B cell (primary cell): Measurements from ENCODE around the gene DDX24. TPM values are rescaled to one million over a fixed set of nuclear protein-coding genes. Genes with fewer than 3 reads are reported as not detected.

Experiments used
- ATAC-seq: fragments of 200-7000 bp; cut with Tn5 transposase; one replicate; pipeline ENCODE4 v1.10.0; 2021; ENCODE audit warnings: low read depth, mild to moderate bottlenecking, moderate number of reproducible peaks, moderate library complexity
- CTCF ChIA-PET: fragments of 350-600 bp; sonication (Branson Sonifier 250); formaldehyde crosslinking; loops from one replicate; lab custom pipeline; 2021; ENCODE audit warnings: antibody characterized with exemption, inconsistent platforms; lab: Charles Lee
- POLR2A ChIA-PET: fragments of 350-600 bp; sonication (Branson Sonifier 250); formaldehyde crosslinking; loops from one replicate; lab custom pipeline; 2021; ENCODE audit warnings: antibody characterized with exemption; lab: Charles Lee
- DNase-seq: peaks from one replicate; pipeline ENCODE4 v3.0.0; 2013
- H2AFZ ChIP-seq: 2 replicates; pipeline ENCODE4 v1.6.1; 2012; ENCODE audit warnings: mild to moderate bottlenecking, low read depth, low read length; ENCODE audit not compliant: insufficient read depth, poor library complexity, severe bottlenecking
- H3K27ac ChIP-seq, 2 donors: 1 replicate in 1 of 2; 2 replicates in 1 of 2; pipeline ENCODE4 v1.5.1; 2012 to 2013; ENCODE audit warnings: low read length in 2 of 2, mild to moderate bottlenecking in 2 of 2, moderate library complexity in 1 of 2
- H3K27me3 ChIP-seq, 4 experiments: fragments of 200-600 bp in 1 of 4; sonication (generic) in 1 of 4; replicated peaks in 1 of 4; 1 replicate in 2 of 4; 2 replicates in 2 of 4; pipeline versions ENCODE4 v1.6.1 to v1.7.0; 2013 to 2016; ENCODE audit warnings: low read length in 3 of 4, mild to moderate bottlenecking in 2 of 4, mixed read lengths in 1 of 4, moderate library complexity in 1 of 4; ENCODE audit not compliant: insufficient read depth in 4 of 4, control insufficient read depth in 3 of 4; ENCODE audit errors: control extremely low read depth in 1 of 4
- H3K36me3 ChIP-seq, 2 experiments: replicated peaks in 1 of 2; 1 replicate in 1 of 2; 2 replicates in 1 of 2; pipeline versions ENCODE4 v1.6.1 to v1.7.1; 2013; ENCODE audit warnings: low read length in 1 of 2; ENCODE audit not compliant: insufficient read depth in 2 of 2, control insufficient read depth in 1 of 2; ENCODE audit errors: control extremely low read depth in 1 of 2, extremely low read depth in 1 of 2
- H3K4me1 ChIP-seq, 2 donors: fragments of 200-600 bp in 1 of 2; sonication (generic) in 1 of 2; 1 replicate in 1 of 2; 2 replicates in 1 of 2; pipeline versions ENCODE4 v1.5.1 to v1.6.1; 2013 to 2017; ENCODE audit warnings: low read length in 2 of 2; ENCODE audit not compliant: control insufficient read depth in 2 of 2, insufficient read depth in 2 of 2
- H3K4me2 ChIP-seq: replicated peaks from 2 replicates; pipeline ENCODE3; 2012; ENCODE audit warnings: mild to moderate bottlenecking, low read depth, low read length; ENCODE audit not compliant: poor library complexity, severe bottlenecking
- H3K4me3 ChIP-seq, 5 experiments: fragments of 200-600 bp in 1 of 5; sonication (generic) in 1 of 5; 1 replicate in 3 of 5; 2 replicates in 2 of 5; pipeline versions ENCODE4 v1.5.1 to v1.7.0; 2011 to 2016; ENCODE audit warnings: low read length in 4 of 5, mild to moderate bottlenecking in 4 of 5, low read depth in 2 of 5, control low read depth in 1 of 5, moderate library complexity in 1 of 5; ENCODE audit not compliant: insufficient read depth in 1 of 5; ENCODE audit errors: control extremely low read depth in 1 of 5, extremely low read depth in 1 of 5
- H3K79me2 ChIP-seq: fragments of 200-600 bp; sonication (generic); one replicate; pipeline ENCODE4 v1.6.0; 2016; ENCODE audit warnings: low read length; ENCODE audit not compliant: control insufficient read depth, insufficient read depth
- H3K9ac ChIP-seq: fragments of 200-600 bp; sonication (generic); 2 replicates; pipeline ENCODE4 v1.6.1; 2017; ENCODE audit warnings: mild to moderate bottlenecking, low read length, moderate library complexity
- H3K9me3 ChIP-seq, 3 donors: one replicate each; pipeline versions ENCODE4 v1.6.1 to v1.7.1; 2013; ENCODE audit warnings: low read length in 2 of 3; ENCODE audit not compliant: control insufficient read depth in 2 of 3, insufficient read depth in 1 of 3; ENCODE audit errors: control extremely low read depth in 1 of 3
- H4K20me1 ChIP-seq: 2 replicates; pipeline ENCODE4 v1.6.0; 2012; ENCODE audit warnings: mild to moderate bottlenecking, low read length; ENCODE audit not compliant: insufficient read depth, control insufficient read depth, poor library complexity, severe bottlenecking
- H3K27ac Mint-ChIP-seq: one replicate; pipeline ENCODE4 v1.8.0; 2021; ENCODE audit warnings: mixed read lengths
- H3K27me3 Mint-ChIP-seq: one replicate; pipeline ENCODE4 v1.8.0; 2021; ENCODE audit warnings: mixed read lengths
- H3K4me1 Mint-ChIP-seq: one replicate; pipeline ENCODE4 v1.8.0; 2021; ENCODE audit warnings: mixed read lengths
- H3K4me3 Mint-ChIP-seq: one replicate; pipeline ENCODE4 v1.8.0; 2021; ENCODE audit warnings: mixed read lengths
- H3K9me3 Mint-ChIP-seq: one replicate; pipeline ENCODE4 v1.8.0; 2022; ENCODE audit warnings: mixed read lengths; ENCODE audit not compliant: insufficient read depth
- EZH2 ChIP-seq: IDR thresholded peaks from 2 replicates; pipeline ENCODE4 v1.6.1; 2012; ENCODE audit warnings: borderline replicate concordance, low read depth, mild to moderate bottlenecking, moderate library complexity, low read length; ENCODE audit not compliant: insufficient read depth, poor library complexity, severe bottlenecking
- WGBS: methylation state at CpG from one replicate; pipeline ENCODE4 v1.1.5; 2013; ENCODE audit warnings: missing lambda C conversion rate; ENCODE audit not compliant: insufficient coverage; 5-methylcytosine and 5-hydroxymethylcytosine counted together
- intact Hi-C: fragments of 100-400 bp; cut with micrococcal nuclease; formaldehyde crosslinking; loops from one replicate; pipeline ENCODE4 v1.10.0; 2022
- polyA plus RNA-seq: library from polyadenylated mRNA; depleted of rRNA; stranded (reverse); fragments of >200 nt; gene quantifications from 2 replicates; pipeline ENCODE4 v1.2.3, GENCODE V29; 2012
- total RNA-seq, 2 donors: library from RNA; stranded (reverse); fragments of 120-200 nt in 1 of 2; gene quantifications; 1 replicate in 1 of 2; 2 replicates in 1 of 2; pipeline versions ENCODE4 v1.2.3 to v1.2.4, GENCODE V29; 2013 to 2022
- TF ChIP-seq, protein P1 (sequence below): fragments of 200-600 bp; IDR thresholded peaks from one replicate; pipeline ENCODE4 v1.8.0; 2022; ENCODE audit warnings: antibody characterized with exemption, mild to moderate bottlenecking

DDX24 gene
- total and polyA plus RNA-seq, 2 donors (not counting 1 experiment from before 2014, with no cell fraction given): 145 to 211 TPM

DNA sequence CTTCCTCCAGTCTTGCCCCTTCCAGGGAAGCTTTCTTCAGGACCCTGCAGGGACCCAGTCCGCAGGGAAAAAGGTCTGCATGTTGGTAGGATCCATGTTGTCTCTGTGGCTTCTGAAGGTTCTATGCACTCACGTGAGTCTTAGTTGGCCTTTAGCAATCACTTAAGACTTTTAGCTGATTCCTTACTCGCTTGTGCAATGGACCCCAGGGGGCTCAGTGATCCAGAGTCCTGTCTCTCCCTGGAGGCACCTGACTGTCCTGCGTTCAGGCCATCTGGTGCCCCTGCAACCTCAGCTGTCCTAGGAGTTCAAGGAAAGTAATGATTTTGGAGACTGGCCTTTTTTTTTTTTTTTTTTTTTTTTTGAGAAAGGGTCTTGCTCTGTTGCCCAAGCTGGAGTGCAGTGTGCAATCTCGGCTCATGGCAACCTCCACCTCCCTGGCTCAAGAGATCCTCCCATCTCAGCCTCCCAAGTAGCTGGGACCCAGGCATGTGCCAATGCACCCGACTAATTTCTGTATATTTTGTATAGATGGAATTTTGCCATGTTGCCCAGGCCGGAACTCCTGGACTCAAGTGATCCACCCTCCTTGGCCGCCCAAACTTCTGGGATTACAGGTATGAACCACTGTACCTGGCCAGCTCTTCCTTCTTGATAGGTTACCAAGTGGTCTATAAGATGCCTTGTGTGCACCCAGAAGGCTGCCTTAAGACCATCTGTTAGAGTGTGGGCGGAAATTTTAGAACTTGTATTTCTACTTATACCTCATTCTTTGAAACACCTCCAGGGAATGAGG, 43.8 kb upstream of the DDX24 start:
- Histone ChIP-seq H3K9ac (no peak overlapping the region), H3K4me1 (peaks cover 6 to 11% of the 10 kb centered on the region in 2 donors), H3K4me3 (no peak overlapping the region), H2AFZ (no peak overlapping the region), H3K79me2 (no peaks in the 10 kb centered on the region), H3K4me2 (no peak overlapping the region), H3K36me3 (peaks cover 0 to 3% of the 10 kb centered on the region in 2 experiments), H3K27ac (no peak overlapping the region), H3K9me3 (peaks cover 0 to 15% (median 9%) of the 10 kb centered on the region in 3 donors), H3K27me3 (peaks cover 0 to 10% (median 0%) of the 10 kb centered on the region in 4 experiments), H4K20me1 (no peaks in the 10 kb centered on the region)
- H3K4me1 Mint-ChIP-seq: peaks cover 8% of the 10 kb centered on the region
- ChIA-PET POLR2A (no interaction called here), CTCF (interaction anchor here (1.1 to 1.2 kb wide), 2 partner anchors 12 to 13 kb away, joined by 3 to 4 read pairs; no protein-coding TSS in a partner anchor)
- intact Hi-C loops: no loop called here
- DNase-seq (no peak), ATAC-seq (no peak)
- TF ChIP-seq EZH2: no peak
- TF ChIP-seq, protein P1, sequence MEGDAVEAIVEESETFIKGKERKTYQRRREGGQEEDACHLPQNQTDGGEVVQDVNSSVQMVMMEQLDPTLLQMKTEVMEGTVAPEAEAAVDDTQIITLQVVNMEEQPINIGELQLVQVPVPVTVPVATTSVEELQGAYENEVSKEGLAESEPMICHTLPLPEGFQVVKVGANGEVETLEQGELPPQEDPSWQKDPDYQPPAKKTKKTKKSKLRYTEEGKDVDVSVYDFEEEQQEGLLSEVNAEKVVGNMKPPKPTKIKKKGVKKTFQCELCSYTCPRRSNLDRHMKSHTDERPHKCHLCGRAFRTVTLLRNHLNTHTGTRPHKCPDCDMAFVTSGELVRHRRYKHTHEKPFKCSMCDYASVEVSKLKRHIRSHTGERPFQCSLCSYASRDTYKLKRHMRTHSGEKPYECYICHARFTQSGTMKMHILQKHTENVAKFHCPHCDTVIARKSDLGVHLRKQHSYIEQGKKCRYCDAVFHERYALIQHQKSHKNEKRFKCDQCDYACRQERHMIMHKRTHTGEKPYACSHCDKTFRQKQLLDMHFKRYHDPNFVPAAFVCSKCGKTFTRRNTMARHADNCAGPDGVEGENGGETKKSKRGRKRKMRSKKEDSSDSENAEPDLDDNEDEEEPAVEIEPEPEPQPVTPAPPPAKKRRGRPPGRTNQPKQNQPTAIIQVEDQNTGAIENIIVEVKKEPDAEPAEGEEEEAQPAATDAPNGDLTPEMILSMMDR: no peak
- H3K4me3 Mint-ChIP-seq: no peak overlapping the region
- WGBS: 100% methylated on average over 5 of the region's 9 CpGs
- H3K9me3 Mint-ChIP-seq: peaks cover 9% of the 10 kb centered on the region
- peaks cover 16% of the 10 kb centered on the region for H3K27me3 Mint-ChIP-seq
- H3K27ac Mint-ChIP-seq: no peak overlapping the region

DNA sequence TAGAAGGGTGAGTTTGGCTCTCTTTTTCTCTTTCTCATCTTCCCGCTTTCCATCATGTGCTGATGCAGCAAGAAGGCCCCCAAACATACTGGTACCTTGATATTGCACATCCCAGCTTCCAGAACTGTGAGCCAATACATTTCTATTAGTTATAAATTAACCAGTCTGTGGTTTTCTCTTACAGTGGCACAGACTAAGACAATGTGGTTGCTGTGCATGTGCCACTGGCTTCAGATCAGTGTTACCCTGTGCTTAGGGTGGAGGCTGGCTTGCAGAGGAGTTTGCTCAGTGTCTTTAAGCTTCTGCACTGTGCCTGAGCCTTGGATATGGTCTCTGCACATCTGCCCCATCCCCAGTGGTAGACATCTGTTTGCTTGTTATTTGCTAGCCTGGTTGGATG, 42.9 kb upstream of the DDX24 start:
- WGBS: no CpG with 5 or more reads among the region's 1 CpG
- ChIA-PET CTCF (interaction anchor here (1.1 kb wide), 1 partner anchor 14 kb away, joined by 4 read pairs; no protein-coding TSS in a partner anchor), POLR2A (no interaction called here)
- DNase-seq (no peak), ATAC-seq (no peak)
- Histone ChIP-seq H3K27me3 (peaks cover 0 to 14% (median 0%) of the 10 kb centered on the region in 4 experiments), H3K4me3 (no peak overlapping the region), H3K9me3 (peaks cover 0 to 23% (median 17%) of the 10 kb centered on the region in 3 donors), H3K27ac (no peak overlapping the region), H2AFZ (no peak overlapping the region), H3K9ac (no peak overlapping the region), H3K79me2 (no peaks in the 10 kb centered on the region), H3K4me2 (no peak overlapping the region), H3K4me1 (peaks cover 2 to 5% of the 10 kb centered on the region in 2 donors), H3K36me3 (peaks cover 0 to 3% of the 10 kb centered on the region in 2 experiments), H4K20me1 (no peaks in the 10 kb centered on the region)
- intact Hi-C loops: no loop called here
- peaks cover 16% of the 10 kb centered on the region for H3K27me3 Mint-ChIP-seq
- H3K27ac Mint-ChIP-seq: no peak overlapping the region
- H3K4me1 Mint-ChIP-seq: peaks cover 3% of the 10 kb centered on the region
- no peak for TF ChIP-seq EZH2
- TF ChIP-seq, protein P1: no peak
- H3K9me3 Mint-ChIP-seq: peaks cover 13% of the 10 kb centered on the region
- H3K4me3 Mint-ChIP-seq: no peak overlapping the region
